ENCODE data around the gene LAS1L.
"Not testable (repeated sequence)": the region's sequence is repeated elsewhere in the genome, so short reads cannot be mapped to it uniquely, and the experiment has no call there.

Gene LAS1L

DNA sequence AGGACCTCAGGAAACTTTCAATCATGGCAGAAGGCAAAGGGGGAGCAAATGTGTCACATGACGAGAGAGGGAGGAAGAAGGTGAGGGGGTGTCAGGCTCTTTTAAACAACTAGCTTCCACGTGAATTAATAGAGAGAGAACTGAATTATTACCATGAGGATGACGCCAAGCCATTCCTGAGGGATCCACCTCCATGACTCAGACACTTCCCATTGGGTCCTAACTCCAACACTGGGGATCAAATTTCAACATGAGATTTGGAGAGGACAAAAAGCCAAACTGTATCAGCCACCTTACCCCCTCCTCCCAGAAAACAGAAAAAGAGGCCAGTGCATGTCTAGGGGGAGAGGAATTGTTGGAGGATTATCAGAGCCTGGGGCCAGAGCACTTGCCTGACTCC lies 40.4 kb upstream of the LAS1L start:
- peaks cover 6% of the 10 kb centered on the region for H3K4me1 Mint-ChIP-seq
- TF ChIP-seq, protein P1, sequence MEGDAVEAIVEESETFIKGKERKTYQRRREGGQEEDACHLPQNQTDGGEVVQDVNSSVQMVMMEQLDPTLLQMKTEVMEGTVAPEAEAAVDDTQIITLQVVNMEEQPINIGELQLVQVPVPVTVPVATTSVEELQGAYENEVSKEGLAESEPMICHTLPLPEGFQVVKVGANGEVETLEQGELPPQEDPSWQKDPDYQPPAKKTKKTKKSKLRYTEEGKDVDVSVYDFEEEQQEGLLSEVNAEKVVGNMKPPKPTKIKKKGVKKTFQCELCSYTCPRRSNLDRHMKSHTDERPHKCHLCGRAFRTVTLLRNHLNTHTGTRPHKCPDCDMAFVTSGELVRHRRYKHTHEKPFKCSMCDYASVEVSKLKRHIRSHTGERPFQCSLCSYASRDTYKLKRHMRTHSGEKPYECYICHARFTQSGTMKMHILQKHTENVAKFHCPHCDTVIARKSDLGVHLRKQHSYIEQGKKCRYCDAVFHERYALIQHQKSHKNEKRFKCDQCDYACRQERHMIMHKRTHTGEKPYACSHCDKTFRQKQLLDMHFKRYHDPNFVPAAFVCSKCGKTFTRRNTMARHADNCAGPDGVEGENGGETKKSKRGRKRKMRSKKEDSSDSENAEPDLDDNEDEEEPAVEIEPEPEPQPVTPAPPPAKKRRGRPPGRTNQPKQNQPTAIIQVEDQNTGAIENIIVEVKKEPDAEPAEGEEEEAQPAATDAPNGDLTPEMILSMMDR (IDR thresholded peaks at IDR 0.05; ENCODE audit: unreplicated experiment in 3 of 3), result no peak
- H3K9me3 Mint-ChIP-seq, result no peaks in the 10 kb centered on the region
- H3K27me3 Mint-ChIP-seq (ENCODE audit: low read depth), result no peaks in the 10 kb centered on the region
- no peaks in the 10 kb centered on the region for H3K36me3 Mint-ChIP-seq (ENCODE audit: low read depth)
- no peak overlapping the region for H3K4me3 Mint-ChIP-seq
- H3K27ac Mint-ChIP-seq, result peak overlapping the region; percentile 12 to 51 (median 19)

DNA sequence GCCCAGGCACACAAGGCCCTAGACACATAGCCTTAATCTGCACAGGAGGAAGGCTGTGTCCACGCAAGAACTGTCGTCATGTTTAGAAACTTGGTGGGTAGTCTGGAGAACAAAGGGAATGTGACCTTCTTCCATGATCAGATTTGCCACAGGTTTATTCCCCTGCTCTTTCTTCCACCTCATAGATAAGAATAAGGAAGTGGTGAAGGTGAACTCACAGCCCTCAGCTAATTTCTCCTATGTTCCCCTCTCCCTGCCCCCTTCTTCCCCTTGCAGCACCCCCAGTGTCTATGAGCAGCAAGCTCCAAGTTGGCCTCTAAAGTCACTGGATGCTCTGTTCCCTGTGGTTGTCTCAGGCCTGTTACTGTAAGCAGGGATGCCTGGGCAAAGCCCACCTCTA lies 39.8 kb upstream of the LAS1L start:
- TF ChIP-seq, protein P1 (IDR thresholded peaks at IDR 0.05; ENCODE audit: unreplicated experiment in 3 of 3), result no peak
- peak overlapping the region in 1 of 3 experiments; percentile 51 for H3K27ac Mint-ChIP-seq
- H3K36me3 Mint-ChIP-seq (ENCODE audit: low read depth), result no peaks in the 10 kb centered on the region
- no peaks in the 10 kb centered on the region for H3K9me3 Mint-ChIP-seq
- no peak overlapping the region for H3K4me3 Mint-ChIP-seq
- H3K27me3 Mint-ChIP-seq (ENCODE audit: low read depth), result no peaks in the 10 kb centered on the region
- peaks cover 6% of the 10 kb centered on the region for H3K4me1 Mint-ChIP-seq

DNA sequence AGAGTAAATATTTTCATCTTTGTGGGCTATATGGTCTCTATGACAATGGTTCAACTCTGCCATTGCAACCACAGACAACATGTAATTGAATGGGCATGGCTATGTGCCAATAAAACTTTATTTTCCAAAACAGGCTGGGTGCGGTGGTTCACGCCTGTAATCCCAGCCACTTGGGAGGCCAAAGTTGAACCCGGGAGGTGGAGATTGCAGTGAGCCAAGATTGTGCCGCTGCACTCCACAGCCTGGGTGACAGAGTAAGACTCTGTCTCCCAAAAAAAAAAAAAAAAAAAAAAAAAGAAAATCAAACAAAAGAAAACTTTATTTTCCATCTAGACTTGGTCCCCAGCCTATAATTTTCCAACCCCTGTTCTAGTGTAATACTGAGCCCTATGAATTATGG lies 38.4 kb upstream of the LAS1L start:
- Mint-ChIP-seq H3K27ac (no peak overlapping the region), H3K9me3 (peaks cover under 1% of the 10 kb centered on the region), H3K27me3 (ENCODE audit: low read depth) (no peaks in the 10 kb centered on the region), H3K4me3 (no peak overlapping the region), H3K36me3 (ENCODE audit: low read depth) (no peaks in the 10 kb centered on the region), H3K4me1 (peaks cover under 1% of the 10 kb centered on the region)
- TF ChIP-seq, protein P1 (IDR thresholded peaks at IDR 0.05; ENCODE audit: unreplicated experiment in 3 of 3), result no peak

DNA sequence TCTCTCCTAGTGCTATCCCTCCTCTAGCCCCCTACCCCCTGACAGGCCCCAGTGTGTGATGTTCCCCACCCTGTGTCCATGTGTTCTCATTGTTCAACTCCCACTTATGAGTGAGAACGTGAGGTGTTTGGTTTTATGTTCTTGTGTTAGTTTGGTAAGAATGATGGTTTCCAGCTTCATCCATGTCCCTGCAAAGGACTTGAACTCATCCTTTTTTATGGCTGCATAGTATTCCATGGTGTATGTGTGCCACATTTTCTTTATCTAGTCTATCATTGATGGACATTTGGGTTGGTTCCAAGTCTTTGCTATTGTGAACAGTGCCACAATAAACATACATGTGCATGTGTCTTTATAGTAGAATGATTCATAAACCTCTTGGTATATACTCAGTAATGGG lies 28.3 kb upstream of the LAS1L start:
- not testable (repeated sequence) for H3K4me3 Mint-ChIP-seq; H3K36me3 Mint-ChIP-seq (ENCODE audit: low read depth); H3K27ac Mint-ChIP-seq; H3K27me3 Mint-ChIP-seq (ENCODE audit: low read depth); H3K9me3 Mint-ChIP-seq; H3K4me1 Mint-ChIP-seq

DNA sequence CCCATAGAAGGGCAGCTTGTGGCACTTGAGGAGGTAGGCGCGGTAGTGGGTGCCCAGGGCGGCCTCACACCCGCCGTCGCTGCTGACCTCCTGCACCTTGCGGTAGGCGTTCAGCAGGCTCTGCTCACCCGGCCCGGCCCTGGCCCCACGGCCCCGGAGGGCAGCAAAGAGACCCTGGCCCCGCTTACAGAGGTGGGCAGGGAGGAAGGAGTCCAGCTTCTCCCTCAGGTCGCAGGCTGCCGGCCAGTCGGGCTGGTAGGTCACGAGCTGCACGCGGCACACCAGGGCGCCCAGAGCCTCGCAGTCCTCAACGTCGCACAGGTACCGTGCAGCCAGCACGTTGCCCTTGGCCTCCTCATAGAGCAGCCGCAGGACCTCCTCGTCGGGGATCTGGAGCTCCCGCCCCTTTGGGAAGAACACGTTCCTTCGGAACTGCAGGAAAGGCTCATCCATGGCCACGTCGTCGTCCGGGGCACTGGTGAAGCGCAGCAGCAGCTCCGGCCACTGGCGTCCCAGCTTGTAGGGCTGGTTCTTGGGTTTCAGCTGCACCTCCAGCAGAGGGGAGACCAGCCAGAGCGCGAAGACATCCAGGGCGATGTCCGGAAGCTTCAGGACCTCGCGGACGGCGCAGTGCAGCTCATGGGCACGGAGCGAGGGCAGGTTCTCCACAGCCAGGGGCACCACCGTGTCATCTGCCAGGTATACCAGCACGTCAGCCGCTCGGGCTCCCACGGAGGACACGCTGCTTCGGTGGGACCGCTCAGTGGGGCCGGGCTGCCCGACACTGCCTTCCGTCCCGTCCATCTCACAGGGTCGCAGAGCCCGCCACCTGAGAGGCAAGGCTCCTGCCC lies 17.1 kb upstream of the LAS1L start:
- no peaks in the 10 kb centered on the region for H3K27me3 Mint-ChIP-seq (ENCODE audit: low read depth)
- peaks cover 7% of the 10 kb centered on the region for H3K9me3 Mint-ChIP-seq
- TF ChIP-seq, protein P1 (IDR thresholded peaks at IDR 0.05; ENCODE audit: unreplicated experiment in 3 of 3), result no peak
- H3K36me3 Mint-ChIP-seq (ENCODE audit: low read depth), result no peaks in the 10 kb centered on the region
- no peaks in the 10 kb centered on the region for H3K4me1 Mint-ChIP-seq
- H3K27ac Mint-ChIP-seq, result no peak overlapping the region
- H3K4me3 Mint-ChIP-seq, result no peak overlapping the region

DNA sequence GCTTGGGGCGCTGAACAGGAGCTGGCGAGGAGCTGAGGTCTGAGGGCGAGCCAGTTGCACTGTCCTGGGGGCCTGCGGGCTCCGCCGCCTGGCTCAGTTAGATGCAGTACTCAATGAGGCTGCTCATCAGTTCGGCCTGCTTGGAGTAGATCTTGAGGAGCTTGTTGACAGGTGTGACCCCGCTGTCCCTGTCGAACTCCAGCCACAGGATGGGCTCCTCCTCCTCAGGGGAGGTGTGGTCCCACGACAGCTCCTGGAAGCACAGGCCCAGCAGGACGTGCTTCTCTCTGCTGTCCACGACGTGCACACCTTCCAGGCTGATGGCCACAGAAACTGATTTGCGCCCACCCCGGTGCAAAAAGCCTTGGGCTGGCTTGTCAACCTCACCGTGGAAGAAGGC lies 16.5 kb upstream of the LAS1L start:
- H3K27me3 Mint-ChIP-seq (ENCODE audit: low read depth), result no peaks in the 10 kb centered on the region
- no peaks in the 10 kb centered on the region for H3K4me1 Mint-ChIP-seq
- no peak overlapping the region for H3K27ac Mint-ChIP-seq
- H3K4me3 Mint-ChIP-seq, result no peak overlapping the region
- TF ChIP-seq, protein P1 (IDR thresholded peaks at IDR 0.05; ENCODE audit: unreplicated experiment in 3 of 3), result no peak
- peaks cover 7% of the 10 kb centered on the region for H3K9me3 Mint-ChIP-seq
- H3K36me3 Mint-ChIP-seq (ENCODE audit: low read depth), result no peaks in the 10 kb centered on the region
